Measurements from ENCODE around the gene MAPKAP1.

DNA sequence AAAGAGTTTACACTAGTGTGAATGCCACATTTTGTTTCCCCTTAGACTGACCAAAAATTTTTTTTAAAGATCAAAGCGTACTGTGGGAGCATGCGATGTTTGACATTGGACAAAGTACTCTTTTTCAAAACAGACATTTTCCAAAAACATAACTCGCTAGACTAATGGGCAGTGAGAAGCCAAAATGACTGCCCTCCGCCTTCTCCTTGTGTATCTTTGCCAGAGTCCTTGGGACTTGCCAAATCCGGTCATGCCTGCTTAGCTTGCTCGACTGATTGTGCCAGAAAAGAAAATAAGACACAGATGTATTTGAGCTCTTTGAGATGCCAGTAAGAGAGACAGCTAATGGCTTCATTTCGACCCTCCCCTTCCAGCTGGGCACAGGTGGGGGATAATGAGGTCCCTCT, 157.5 kb downstream of the MAPKAP1 start:
- TF ChIP-seq, protein P1, sequence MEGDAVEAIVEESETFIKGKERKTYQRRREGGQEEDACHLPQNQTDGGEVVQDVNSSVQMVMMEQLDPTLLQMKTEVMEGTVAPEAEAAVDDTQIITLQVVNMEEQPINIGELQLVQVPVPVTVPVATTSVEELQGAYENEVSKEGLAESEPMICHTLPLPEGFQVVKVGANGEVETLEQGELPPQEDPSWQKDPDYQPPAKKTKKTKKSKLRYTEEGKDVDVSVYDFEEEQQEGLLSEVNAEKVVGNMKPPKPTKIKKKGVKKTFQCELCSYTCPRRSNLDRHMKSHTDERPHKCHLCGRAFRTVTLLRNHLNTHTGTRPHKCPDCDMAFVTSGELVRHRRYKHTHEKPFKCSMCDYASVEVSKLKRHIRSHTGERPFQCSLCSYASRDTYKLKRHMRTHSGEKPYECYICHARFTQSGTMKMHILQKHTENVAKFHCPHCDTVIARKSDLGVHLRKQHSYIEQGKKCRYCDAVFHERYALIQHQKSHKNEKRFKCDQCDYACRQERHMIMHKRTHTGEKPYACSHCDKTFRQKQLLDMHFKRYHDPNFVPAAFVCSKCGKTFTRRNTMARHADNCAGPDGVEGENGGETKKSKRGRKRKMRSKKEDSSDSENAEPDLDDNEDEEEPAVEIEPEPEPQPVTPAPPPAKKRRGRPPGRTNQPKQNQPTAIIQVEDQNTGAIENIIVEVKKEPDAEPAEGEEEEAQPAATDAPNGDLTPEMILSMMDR (IDR thresholded peaks at IDR 0.05; ENCODE audit: low read length), result no peak
- TF ChIP-seq EZH2 (IDR thresholded peaks at IDR 0.05; ENCODE audit: borderline replicate concordance, low read length), result no peak
